Adipocyte (in vitro differentiated cells): ENCODE results near the gene MEIS2.

Experiments used
- DNase-seq: peaks from one replicate; pipeline ENCODE4 v3.0.0-alpha.2; 2015; ENCODE audit warnings: low read depth
- H3K27me3 ChIP-seq: replicated peaks from 2 replicates; pipeline ENCODE4 v1.7.0; 2013; ENCODE audit warnings: mild to moderate bottlenecking, low read length, moderate library complexity; ENCODE audit not compliant: control insufficient read depth, insufficient read depth
- H3K36me3 ChIP-seq: 2 replicates; pipeline ENCODE4 v1.7.0; 2013; ENCODE audit warnings: low read length, mild to moderate bottlenecking, moderate library complexity; ENCODE audit not compliant: control insufficient read depth, insufficient read depth, severe bottlenecking
- H3K4me1 ChIP-seq: 2 replicates; pipeline ENCODE4 v1.7.0; 2013; ENCODE audit warnings: mild to moderate bottlenecking, low read length, moderate library complexity; ENCODE audit not compliant: control insufficient read depth, insufficient read depth
- H3K4me3 ChIP-seq: 2 replicates; pipeline ENCODE4 v1.7.0; 2013; ENCODE audit warnings: mild to moderate bottlenecking, low read length, moderate library complexity
- H3K9ac ChIP-seq: 2 replicates; pipeline ENCODE4 v1.7.0; 2013; ENCODE audit warnings: mild to moderate bottlenecking, low read length, moderate library complexity
- H3K9me3 ChIP-seq: 2 replicates; pipeline ENCODE4 v1.7.0; 2013; ENCODE audit warnings: mild to moderate bottlenecking, low read length, moderate library complexity; ENCODE audit not compliant: control insufficient read depth

Gene MEIS2

GRCh38 chr15:37084602-37085001, 15.7 kb downstream of the MEIS2 start:
- peaks cover 55% of the 10 kb centered on the region for H3K36me3 ChIP-seq
- H3K9me3 ChIP-seq = no peaks in the 10 kb centered on the region

GRCh38 chr15:37083610-37084009, 16.7 kb downstream of the MEIS2 start:
- no peak for DNase-seq
- Histone ChIP-seq H3K4me1 (peaks cover 33% of the 10 kb centered on the region), H3K9ac (no peak overlapping the region), H3K4me3 (no peak overlapping the region), H3K36me3 (peaks cover 55% of the 10 kb centered on the region), H3K27me3 (no peaks in the 10 kb centered on the region), H3K9me3 (no peaks in the 10 kb centered on the region)

More at GRCh38 chr15:37084602-37085001, 15.7 kb downstream of the MEIS2 start:
- no peaks in the 10 kb centered on the region for H3K27me3 ChIP-seq
- no peak overlapping the region for H3K9ac ChIP-seq
- H3K4me3 ChIP-seq = no peak overlapping the region
- peaks cover 23% of the 10 kb centered on the region for H3K4me1 ChIP-seq
- DNase-seq = no peak

DNA sequence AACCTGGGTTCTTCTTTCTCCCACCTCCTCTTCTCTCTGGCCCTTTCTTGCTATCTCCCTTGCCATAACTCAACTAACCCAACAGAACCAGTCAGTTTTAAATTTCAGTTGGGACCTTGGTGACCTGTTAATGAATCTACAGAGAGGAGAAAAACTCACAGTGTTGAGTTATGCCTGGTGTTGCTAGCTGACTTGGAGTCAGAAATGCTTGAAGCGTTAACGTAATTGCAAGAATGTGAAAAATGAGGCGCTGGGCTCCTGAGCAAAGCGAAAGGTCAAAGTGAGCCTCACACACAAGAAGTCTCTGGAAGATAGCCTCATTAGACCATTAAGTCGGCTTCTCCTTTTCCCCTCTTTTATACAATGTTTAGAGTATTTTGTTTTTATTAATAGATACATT, 18.4 kb downstream of the MEIS2 start:
- H3K27me3 ChIP-seq = no peaks in the 10 kb centered on the region

GRCh38 chr15:37080261-37080921, 20.0 kb downstream of the MEIS2 start:
- Histone ChIP-seq H3K4me3 (peak overlapping the region; percentile 69), H3K4me1 (peaks cover 38% of the 10 kb centered on the region), H3K36me3 (peaks cover 51% of the 10 kb centered on the region), H3K27me3 (no peaks in the 10 kb centered on the region), H3K9ac (peak overlapping the region; percentile 46), H3K9me3 (no peaks in the 10 kb centered on the region)
- DNase-seq = no peak

More for the DNA sequence above, 18.4 kb downstream of the MEIS2 start:
- DNase-seq = no peak
- Histone ChIP-seq H3K9me3 (no peaks in the 10 kb centered on the region), H3K4me3 (no peak overlapping the region), H3K4me1 (peaks cover 36% of the 10 kb centered on the region), H3K9ac (no peak overlapping the region), H3K36me3 (peaks cover 55% of the 10 kb centered on the region)

DNA sequence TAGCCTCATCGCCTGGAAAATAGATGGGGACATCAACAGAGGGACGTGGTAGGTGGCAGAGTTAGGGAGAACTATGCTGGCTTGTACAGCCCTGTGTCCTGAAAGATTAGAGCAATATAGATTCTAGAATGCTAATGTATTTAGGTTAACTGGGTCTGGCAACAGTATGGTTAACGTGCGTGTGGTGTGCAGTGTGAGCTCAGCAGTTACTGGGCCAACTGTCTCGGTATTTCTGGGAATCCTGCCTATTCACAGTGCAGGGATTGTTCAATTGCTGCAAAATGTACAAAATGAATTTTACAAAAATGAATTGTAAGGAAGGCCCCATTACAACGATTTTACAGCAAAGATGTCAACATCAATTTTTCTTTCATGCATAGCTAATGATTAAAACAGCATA, 20.6 kb downstream of the MEIS2 start:
- Histone ChIP-seq H3K4me1 (peaks cover 38% of the 10 kb centered on the region), H3K9ac (peak overlapping the region; percentile 46), H3K9me3 (no peaks in the 10 kb centered on the region), H3K4me3 (peak overlapping the region; percentile 69), H3K27me3 (no peaks in the 10 kb centered on the region), H3K36me3 (peaks cover 49% of the 10 kb centered on the region)
- DNase-seq = peak; percentile 72

GRCh38 chr15:37078566-37078965, 21.8 kb downstream of the MEIS2 start:
- peaks cover 38% of the 10 kb centered on the region for H3K4me1 ChIP-seq
- H3K9ac ChIP-seq = no peak overlapping the region
- peaks cover 41% of the 10 kb centered on the region for H3K36me3 ChIP-seq
- no peak overlapping the region for H3K4me3 ChIP-seq
- DNase-seq = no peak
- no peaks in the 10 kb centered on the region for H3K9me3 ChIP-seq
- H3K27me3 ChIP-seq = no peaks in the 10 kb centered on the region

DNA sequence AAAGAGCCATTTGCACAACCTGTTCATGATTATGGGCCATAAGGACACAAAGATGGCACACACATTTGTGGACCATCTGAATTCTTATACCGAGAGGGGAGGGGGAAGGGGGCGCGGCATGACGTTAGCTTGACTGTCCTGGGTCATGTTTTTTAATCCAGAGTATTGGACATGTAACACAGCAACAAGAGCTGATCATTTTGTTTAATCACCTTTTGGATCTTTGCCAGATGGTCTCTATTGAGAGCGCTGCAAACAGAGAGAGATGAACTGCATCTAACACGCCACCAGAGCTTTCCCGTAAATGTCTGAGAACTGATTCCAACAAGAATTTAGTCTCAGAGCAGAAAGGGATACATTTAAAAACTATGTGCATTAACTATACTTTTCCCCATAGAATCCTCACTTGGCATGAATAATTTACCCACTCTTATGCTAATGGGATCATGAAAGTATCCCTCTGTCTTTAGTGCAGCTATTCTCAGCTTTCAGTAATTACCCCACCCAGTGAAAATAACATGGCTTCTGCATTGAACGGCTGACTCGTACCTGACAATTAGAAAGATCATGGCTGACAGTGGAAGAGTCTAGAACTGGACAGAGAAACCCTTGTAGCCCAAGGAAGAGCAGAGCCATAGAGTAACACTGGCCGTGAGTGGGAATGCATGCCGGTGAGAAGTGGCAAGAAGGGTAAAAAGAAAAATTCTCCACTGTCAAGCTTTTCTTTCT, 22.6 kb downstream of the MEIS2 start:
- Histone ChIP-seq H3K4me3 (no peak overlapping the region), H3K36me3 (peaks cover 41% of the 10 kb centered on the region), H3K27me3 (no peaks in the 10 kb centered on the region), H3K9ac (no peak overlapping the region), H3K9me3 (no peaks in the 10 kb centered on the region), H3K4me1 (peaks cover 38% of the 10 kb centered on the region)
- no peak for DNase-seq

GRCh38 chr15:37076543-37076942, 23.8 kb downstream of the MEIS2 start:
- H3K27me3 ChIP-seq = no peaks in the 10 kb centered on the region
- no peaks in the 10 kb centered on the region for H3K9me3 ChIP-seq
- no peak for DNase-seq

GRCh38 chr15:37075777-37076176, 24.6 kb downstream of the MEIS2 start:
- peaks cover 28% of the 10 kb centered on the region for H3K36me3 ChIP-seq
- no peak for DNase-seq
- no peak overlapping the region for H3K9ac ChIP-seq
- no peak overlapping the region for H3K4me3 ChIP-seq
- no peaks in the 10 kb centered on the region for H3K27me3 ChIP-seq
- no peaks in the 10 kb centered on the region for H3K9me3 ChIP-seq
- peaks cover 41% of the 10 kb centered on the region for H3K4me1 ChIP-seq

More at GRCh38 chr15:37076543-37076942, 23.8 kb downstream of the MEIS2 start:
- Histone ChIP-seq H3K4me3 (no peak overlapping the region), H3K9ac (no peak overlapping the region), H3K36me3 (peaks cover 30% of the 10 kb centered on the region), H3K4me1 (peaks cover 38% of the 10 kb centered on the region)

DNA sequence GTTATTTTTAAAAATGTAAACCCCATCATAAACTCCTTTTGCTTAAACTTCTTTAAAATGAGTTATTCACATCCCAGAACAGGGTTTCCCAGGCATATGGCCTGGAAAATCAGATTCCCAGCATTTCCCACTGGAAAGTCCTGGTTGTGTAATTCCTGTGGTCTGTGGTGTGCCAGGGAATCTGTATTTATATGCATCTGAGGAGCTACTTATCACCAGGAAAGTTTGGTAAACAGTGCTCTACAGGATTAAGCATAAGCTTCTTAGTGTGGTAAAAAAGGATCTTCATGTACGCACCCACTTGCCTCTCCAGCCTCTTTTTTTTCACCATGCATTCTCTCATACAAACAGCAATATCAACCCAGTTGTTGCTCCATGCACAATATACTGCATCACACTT, 28.2 kb downstream of the MEIS2 start:
- H3K9me3 ChIP-seq = no peaks in the 10 kb centered on the region
- H3K9ac ChIP-seq = no peak overlapping the region
- no peak overlapping the region for H3K4me3 ChIP-seq
- H3K4me1 ChIP-seq = peaks cover 16% of the 10 kb centered on the region
- no peaks in the 10 kb centered on the region for H3K27me3 ChIP-seq
- no peak for DNase-seq
- H3K36me3 ChIP-seq = peaks cover 32% of the 10 kb centered on the region

DNA sequence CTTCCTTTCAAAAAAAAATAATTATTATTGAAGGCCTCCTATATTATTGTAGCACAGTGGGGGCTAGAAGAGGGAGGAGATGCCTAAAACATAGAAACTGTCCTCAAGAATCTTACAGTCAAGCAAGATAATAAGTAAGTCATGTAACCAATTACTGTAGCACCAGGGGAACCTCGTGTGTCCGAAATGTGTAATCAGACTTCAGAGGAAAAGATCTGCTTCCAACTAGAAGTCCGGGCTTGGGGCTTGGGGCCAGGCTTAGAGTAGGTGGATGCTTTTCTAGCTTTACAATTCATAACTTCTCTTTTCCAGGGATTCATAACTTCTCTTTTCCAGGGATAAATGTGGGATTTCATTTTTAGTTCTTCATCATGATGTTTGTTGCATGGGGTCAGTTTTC, 29.2 kb downstream of the MEIS2 start:
- Histone ChIP-seq H3K9ac (no peak overlapping the region), H3K36me3 (peaks cover 38% of the 10 kb centered on the region), H3K9me3 (no peaks in the 10 kb centered on the region), H3K4me3 (no peak overlapping the region), H3K4me1 (peaks cover 6% of the 10 kb centered on the region), H3K27me3 (no peaks in the 10 kb centered on the region)
- DNase-seq = no peak
